GM12872 (cell line): ENCODE measurements around the gene TTC12.

ENCODE experiments used
- TF ChIP-seq, protein P1 (sequence below): IDR thresholded peaks from 3 replicates; pipeline ENCODE4 v1.5.1; 2011; ENCODE audit warnings: low read depth, mild to moderate bottlenecking, low read length, moderate library complexity; ENCODE audit not compliant: insufficient read depth

The TTC12 gene

GRCh38 chr11:113376156-113376555 is 61.8 kb downstream of the TTC12 start:
- TF ChIP-seq, protein P1, sequence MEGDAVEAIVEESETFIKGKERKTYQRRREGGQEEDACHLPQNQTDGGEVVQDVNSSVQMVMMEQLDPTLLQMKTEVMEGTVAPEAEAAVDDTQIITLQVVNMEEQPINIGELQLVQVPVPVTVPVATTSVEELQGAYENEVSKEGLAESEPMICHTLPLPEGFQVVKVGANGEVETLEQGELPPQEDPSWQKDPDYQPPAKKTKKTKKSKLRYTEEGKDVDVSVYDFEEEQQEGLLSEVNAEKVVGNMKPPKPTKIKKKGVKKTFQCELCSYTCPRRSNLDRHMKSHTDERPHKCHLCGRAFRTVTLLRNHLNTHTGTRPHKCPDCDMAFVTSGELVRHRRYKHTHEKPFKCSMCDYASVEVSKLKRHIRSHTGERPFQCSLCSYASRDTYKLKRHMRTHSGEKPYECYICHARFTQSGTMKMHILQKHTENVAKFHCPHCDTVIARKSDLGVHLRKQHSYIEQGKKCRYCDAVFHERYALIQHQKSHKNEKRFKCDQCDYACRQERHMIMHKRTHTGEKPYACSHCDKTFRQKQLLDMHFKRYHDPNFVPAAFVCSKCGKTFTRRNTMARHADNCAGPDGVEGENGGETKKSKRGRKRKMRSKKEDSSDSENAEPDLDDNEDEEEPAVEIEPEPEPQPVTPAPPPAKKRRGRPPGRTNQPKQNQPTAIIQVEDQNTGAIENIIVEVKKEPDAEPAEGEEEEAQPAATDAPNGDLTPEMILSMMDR, result no peak

DNA sequence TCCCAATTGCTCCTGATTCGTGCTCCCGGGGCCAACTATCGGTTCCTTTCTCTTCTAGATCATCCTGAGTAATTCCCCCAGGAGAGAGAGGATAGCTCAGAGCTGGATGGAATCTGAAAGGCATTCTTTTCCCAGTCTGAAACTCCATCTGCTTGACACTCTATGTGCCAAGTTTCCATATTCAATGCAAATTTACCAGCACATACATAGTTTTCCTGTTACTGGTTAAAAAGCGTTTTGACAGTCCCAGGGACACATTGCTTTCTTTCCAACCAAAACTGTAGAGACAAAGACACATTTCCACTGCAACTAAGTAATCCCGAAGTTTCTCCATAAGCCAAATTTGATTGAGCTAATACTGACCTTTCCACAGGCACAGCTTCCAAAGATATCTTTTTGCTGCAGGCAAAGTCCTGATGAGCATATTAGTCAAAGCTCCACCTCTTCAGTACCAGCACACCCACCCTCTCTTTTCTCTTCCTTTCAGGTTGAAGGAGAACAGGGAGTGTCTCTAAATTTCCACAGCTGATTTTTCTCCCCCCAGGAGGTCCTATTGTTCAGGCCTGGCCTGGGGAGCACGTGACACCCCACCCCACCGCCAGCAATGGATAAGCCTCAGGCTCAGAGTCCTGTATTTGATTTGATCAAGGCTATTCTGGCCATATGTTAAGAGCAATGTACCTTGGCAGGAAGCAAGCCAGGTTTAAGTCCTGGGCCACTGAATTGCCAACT is 63.5 kb downstream of the TTC12 start:
- TF ChIP-seq, protein P1, result no peak

DNA sequence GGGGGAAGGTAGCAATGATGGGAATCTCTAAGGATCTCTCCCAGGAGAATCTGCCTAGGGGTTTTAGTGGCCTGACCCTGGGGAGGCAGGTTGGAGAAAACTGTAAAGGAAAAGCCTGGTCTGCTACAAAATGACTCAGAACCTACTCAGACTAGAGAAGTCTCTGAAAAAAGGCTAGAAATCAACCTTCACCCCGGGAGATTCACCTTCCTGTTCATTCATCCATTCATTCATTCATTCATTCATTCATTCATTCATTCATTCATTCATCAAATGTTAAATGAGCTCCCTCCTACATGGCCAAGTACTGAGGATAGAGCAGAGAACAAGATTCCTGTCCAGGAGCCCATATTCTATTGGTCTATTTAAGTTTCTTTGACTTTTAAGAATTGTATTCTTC is 64.3 kb downstream of the TTC12 start:
- TF ChIP-seq, protein P1, result no peak

DNA sequence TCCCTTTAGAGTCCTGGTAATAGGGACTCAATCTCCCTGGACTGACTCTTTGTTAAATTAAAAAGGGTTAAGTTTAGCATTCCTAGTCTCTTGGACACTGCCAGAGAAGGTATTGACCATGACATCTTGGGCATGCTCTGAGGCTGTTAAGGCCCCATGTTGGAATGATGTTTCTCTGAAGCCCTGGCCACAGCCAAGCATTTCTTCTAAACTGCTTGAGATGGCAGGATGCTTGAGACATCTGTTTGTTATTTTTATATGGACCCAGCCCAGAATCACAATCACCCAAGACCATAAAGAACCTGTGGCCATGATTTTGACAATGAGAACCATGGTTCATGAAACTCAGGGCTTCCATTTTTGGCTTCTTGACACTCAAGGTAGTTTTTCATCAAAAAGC is 67.7 kb downstream of the TTC12 start:
- TF ChIP-seq, protein P1, result no peak

DNA sequence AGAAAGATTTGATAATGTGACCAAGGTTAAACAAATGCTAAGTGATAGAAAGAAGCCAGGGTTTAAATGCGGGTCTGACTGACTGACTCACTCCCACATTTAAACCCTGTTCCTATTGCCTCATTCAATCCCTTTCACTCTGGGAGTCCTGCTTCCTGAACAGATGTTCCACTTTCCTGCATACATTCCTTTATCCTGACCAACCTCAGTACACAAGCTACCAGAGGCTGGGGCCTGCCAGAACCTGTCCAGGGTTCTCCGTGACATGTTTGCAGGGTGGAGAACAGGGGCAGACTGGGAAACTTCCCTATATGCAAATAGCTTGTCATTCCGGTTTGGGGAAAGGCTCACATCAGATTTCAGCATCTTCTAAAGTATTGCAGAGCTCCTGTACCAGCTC is 70.2 kb downstream of the TTC12 start:
- TF ChIP-seq, protein P1, result no peak

GRCh38 chr11:113385749-113386148 is 71.4 kb downstream of the TTC12 start:
- TF ChIP-seq, protein P1, result no peak

DNA sequence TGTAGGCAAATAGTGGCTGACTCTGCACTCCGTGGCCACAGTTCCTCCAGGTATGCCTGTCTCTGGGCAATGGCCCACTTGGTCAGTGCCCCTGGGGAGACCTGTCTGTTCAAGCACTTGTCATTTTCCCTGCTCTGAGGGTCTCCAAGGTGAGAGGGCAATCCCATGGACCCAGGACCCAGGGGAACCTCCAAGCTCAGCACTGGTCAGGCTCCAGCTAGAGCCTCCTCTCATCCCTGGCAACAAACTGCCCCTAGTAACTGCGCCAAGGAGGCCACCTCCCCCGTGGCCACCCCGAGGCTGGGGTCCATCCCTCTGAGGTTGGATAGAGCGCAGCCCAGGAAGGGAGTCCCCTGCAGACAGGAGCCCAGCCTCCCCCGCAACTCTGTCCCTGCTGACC is 72.5 kb downstream of the TTC12 start:
- TF ChIP-seq, protein P1, result no peak
